Measurements from ENCODE around the gene MTMR2.

The MTMR2 gene

GRCh38 chr11:95918720-95919119 lies 5.2 kb downstream of the MTMR2 start:
- no peak for DNase-seq

GRCh38 chr11:95918056-95918455 lies 5.9 kb downstream of the MTMR2 start:
- no peak for DNase-seq

- DNase-seq = no peak
These were observed 6.5 kb downstream of the MTMR2 start for GRCh38 chr11:95917193-95918036.

GRCh38 chr11:95916049-95916448 lies 7.9 kb downstream of the MTMR2 start:
- DNase-seq = no peak

GRCh38 chr11:95915051-95915450 lies 8.9 kb downstream of the MTMR2 start:
- DNase-seq = no peak

- no peak for DNase-seq
These were observed 9.9 kb downstream of the MTMR2 start for GRCh38 chr11:95913830-95914615.

- DNase-seq = no peak
These were observed 10.9 kb downstream of the MTMR2 start for GRCh38 chr11:95912902-95913560.

- no peak for DNase-seq
These were observed 12.5 kb downstream of the MTMR2 start for GRCh38 chr11:95911369-95911759.

GRCh38 chr11:95910638-95911368 lies 13.1 kb downstream of the MTMR2 start:
- DNase-seq = no peak

- no peak for DNase-seq
These were observed 15.1 kb downstream of the MTMR2 start for GRCh38 chr11:95908826-95909225.

GRCh38 chr11:95907476-95907875 lies 16.4 kb downstream of the MTMR2 start:
- no peak for DNase-seq

GRCh38 chr11:95904009-95904650 lies 19.8 kb downstream of the MTMR2 start:
- no peak for DNase-seq

- DNase-seq = no peak
These were observed 25.1 kb downstream of the MTMR2 start for GRCh38 chr11:95898782-95899181.

GRCh38 chr11:95897731-95898130 lies 26.2 kb downstream of the MTMR2 start:
- DNase-seq = no peak

- no peak for DNase-seq
These were observed 28.1 kb downstream of the MTMR2 start for GRCh38 chr11:95895815-95896214.

GRCh38 chr11:95892892-95893570 lies 30.9 kb downstream of the MTMR2 start:
- no peak for DNase-seq

GRCh38 chr11:95892492-95892891 lies 31.4 kb downstream of the MTMR2 start:
- no peak for DNase-seq

- DNase-seq = no peak
These were observed 32.3 kb downstream of the MTMR2 start for GRCh38 chr11:95891423-95892170.

GRCh38 chr11:95888852-95889251 lies 35.1 kb downstream of the MTMR2 start:
- DNase-seq = no peak

GRCh38 chr11:95888439-95888838 lies 35.5 kb downstream of the MTMR2 start:
- no peak for DNase-seq

GRCh38 chr11:95886462-95886861 lies 37.4 kb downstream of the MTMR2 start:
- no peak for DNase-seq
